Heart right ventricle (tissue), 16 donors: Measurements from ENCODE around the gene FAM219A. TPM values are rescaled to one million over a fixed set of nuclear protein-coding genes. Genes with fewer than 3 reads are reported as not detected.

Experiments
- ATAC-seq, 8 donors: fragments of 200-7000 bp; cut with Tn5 transposase; one replicate each; pipeline ENCODE4 v1.9.1; 2020; ENCODE audit warnings: mild to moderate bottlenecking in 8 of 8, moderate library complexity in 8 of 8, moderate number of reproducible peaks in 1 of 8
- DNase-seq, 2 donors: peaks; one replicate each; pipeline ENCODE4 v3.0.0-alpha.2; 2020
- H3K27ac ChIP-seq, 10 donors: fragments of 200-600 bp; sonication (generic) in 2 of 10; one replicate each; pipeline versions ENCODE4 v1.5.0 to v1.8.0; 2020 to 2022; ENCODE audit warnings: mild to moderate bottlenecking in 3 of 10
- H3K27me3 ChIP-seq, 7 donors: fragments of 200-600 bp; one replicate each; pipeline ENCODE4 v1.8.0; 2021 to 2022; ENCODE audit warnings: mild to moderate bottlenecking in 2 of 7
- H3K36me3 ChIP-seq, 9 donors: fragments of 200-600 bp; sonication (generic) in 1 of 9; one replicate each; pipeline versions ENCODE4 v1.5.0 to v1.8.0; 2020 to 2022; ENCODE audit warnings: mild to moderate bottlenecking in 2 of 9
- H3K4me1 ChIP-seq, 9 donors: fragments of 200-600 bp; sonication (generic) in 1 of 9; one replicate each; pipeline versions ENCODE4 v1.5.0 to v1.8.0; 2020 to 2022; ENCODE audit warnings: mild to moderate bottlenecking in 4 of 9
- H3K4me3 ChIP-seq, 10 donors: fragments of 200-600 bp; sonication (generic) in 2 of 10; one replicate each; pipeline versions ENCODE4 v1.5.0 to v1.8.0; 2020 to 2022; ENCODE audit warnings: mild to moderate bottlenecking in 7 of 10, moderate library complexity in 2 of 10
- H3K9me3 ChIP-seq, 11 donors: fragments of 200-600 bp in 10 of 11; sonication (generic) in 2 of 11; one replicate each; pipeline versions ENCODE4 v1.5.0 to v1.8.0; 2013 to 2022; ENCODE audit warnings: mild to moderate bottlenecking in 2 of 11, control low read depth in 1 of 11, moderate library complexity in 1 of 11
- CTCF ChIP-seq, 9 donors: fragments of 200-600 bp; sonication (generic) in 2 of 9; IDR thresholded peaks; one replicate each; pipeline versions ENCODE4 v1.5.0 to v1.8.0; 2021 to 2022; ENCODE audit warnings: antibody characterized with exemption in 9 of 9, mild to moderate bottlenecking in 5 of 9, moderate library complexity in 1 of 9
- WGBS, 2 donors: extraction: QIAGEN DNeasy Blood & Tissue Kit; methylation state at CpG; one replicate each; pipeline ENCODE4 v1.1.7; 2013; ENCODE audit warnings: inconsistent platforms in 1 of 2; 5-methylcytosine and 5-hydroxymethylcytosine counted together
- intact Hi-C, 10 donors: fragments of 100-400 bp; cut with DNase I; formaldehyde crosslinking; loops; one replicate each; pipeline versions ENCODE4 v1.11.1 to v1.14.2; 2022
- polyA plus RNA-seq, 2 donors: library from polyadenylated mRNA; stranded (reverse); fragments of 200-250 nt; gene quantifications; one replicate each; pipeline ENCODE4 v1.2.3, GENCODE V29; 2013
- total RNA-seq, 10 donors: library from RNA; stranded (reverse); fragmentation: NEBNext Ultra II Directional in 3 of 10; extraction: Animal tissue kit (Norgen Biotek cat#: 25700) in 3 of 10; gene quantifications; one replicate each; pipeline versions ENCODE4 v1.2.1 to v1.2.4, GENCODE V29; 2021 to 2023
- donor health status: Arrhythmogenic right ventricular cardiomyopathy.
- donor health status: ischemic (EF 13 %, LVEDD 7.1; RV severe dilation, severe dysfunction).
- donor health status: healthy with polysubstance abuse.
- donor health status: DM: no; HTN: yes; CAD: no.
- donor health status: DM: no; HTN: no; CAD: no.
- donor health status: ischemic (EF 25% LVEDD 6.9; RV normal size, moderate dysfunction).
- donor health status: ischemic (EF 25% LVEDD 5.7; RV mildly dilated, moderate dysfunction).
- donor health status: healthy.
- donor health status: DM: yes; HTN: yes; CAD: no.
- donor health status: Ischemic cardiomyopathy.
- donor health status: ischemic (EF 35%, LVEDD 5.7; RV mildly dilated, moderate dysfunction).
- donor health status: nonischemic (EF 11% LVEDD 7.7; RV severe dilation, severe dysfunction).
- donor health status: DM: yes; HTN: yes; CAD: no.
- donor health status: PGD.
- donor health status: ischemic (EF 29% LVEDD 5.4; RV normal size, mild dysfunction).
- donor health status: nonischemic (EF 23%, LVEDD 6.1; RV moderate dilation, normal function).

Gene FAM219A
- total and polyA plus RNA-seq, 12 donors = 15.1 to 38.6 (median 25.9) TPM

DNA sequence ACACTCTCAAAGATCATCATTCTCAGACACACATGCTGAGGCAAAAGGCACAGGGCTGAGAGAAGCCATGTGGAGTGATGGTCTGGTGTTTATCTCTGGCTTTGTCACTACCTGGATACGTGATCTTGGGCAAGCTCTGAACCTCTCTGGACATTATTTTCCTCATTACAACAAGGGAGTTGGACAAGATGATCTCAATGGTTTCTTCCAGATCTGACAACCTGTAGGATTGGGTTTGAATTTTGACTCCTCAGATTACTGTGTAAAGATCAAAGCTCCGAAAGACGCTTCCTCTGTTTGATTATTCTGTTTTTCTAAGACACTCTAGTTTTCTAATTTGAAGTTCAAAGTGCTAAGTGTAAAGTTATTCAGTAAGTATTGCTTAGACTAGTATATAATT, 109.0 kb downstream of the FAM219A start:
- Histone ChIP-seq H3K9me3 (no peaks in the 10 kb centered on the region), H3K4me3 (no peak overlapping the region), H3K36me3 (peaks cover 0 to 7% (median 0%) of the 10 kb centered on the region in 9 donors), H3K4me1 (peaks cover 0 to 31% (median 14%) of the 10 kb centered on the region in 9 donors), H3K27me3 (no peaks in the 10 kb centered on the region), H3K27ac (no peak overlapping the region)
- TF ChIP-seq CTCF (IDR thresholded peaks at IDR 0.05) = no peak
- DNase-seq (no peak), ATAC-seq (no peak)
- intact Hi-C loops = loop anchor here in 1 of 10 donors (10.0 kb wide), 1 partner anchor 255 kb away; no protein-coding TSS in a partner anchor
- WGBS, 2 donors = 97 to 98% methylated on average over 3 of the region's 3 CpGs

Other genes starting within 250 kb of the FAM219A start
- gene KIF24, start 129.3 kb downstream of the FAM219A start, total RNA-seq = 1 to 10 TPM in 1 of 10 donors, under 1 TPM in 9; 0.25 to 1.2 (median 0.50) TPM
- under 1 TPM; 0.29 to 0.43 TPM for gene KIF24, start 129.3 kb downstream of the FAM219A start, polyA plus RNA-seq
- 10 to 100 TPM; 14.4 to 24.8 (median 18.4) TPM for gene NUDT2, start 129.0 kb downstream of the FAM219A start, total RNA-seq
- gene NUDT2, start 129.0 kb downstream of the FAM219A start, polyA plus RNA-seq = 10 to 100 TPM; 17.2 to 28.9 TPM
- gene MYORG, start 81.7 kb downstream of the FAM219A start, total RNA-seq = 1 to 10 TPM; 4.9 to 9.1 (median 7.1) TPM
- gene MYORG, start 81.7 kb downstream of the FAM219A start, polyA plus RNA-seq = 1 to 10 TPM; 1.3 to 4.8 TPM
- gene DNAI1, start 235 bp upstream of the FAM219A start, total RNA-seq = under 1 TPM in 2 of 10 donors, not detected in 8; 0.09 to 0.18 TPM
- under 1 TPM in 1 of 2 donors, not detected in 1; 0.28 TPM for gene DNAI1, start 235 bp upstream of the FAM219A start, polyA plus RNA-seq
- gene ENHO, start 64.4 kb upstream of the FAM219A start, total RNA-seq = under 1 TPM in 6 of 10 donors, not detected in 4; 0.32 to 0.64 (median 0.42) TPM
- 1 to 10 TPM in 1 of 2 donors, under 1 TPM in 1; 0.46 to 1.2 TPM for gene ENHO, start 64.4 kb upstream of the FAM219A start, polyA plus RNA-seq
- gene CNTFR, start 131.2 kb upstream of the FAM219A start, total RNA-seq = 1 to 10 TPM in 9 of 10 donors, under 1 TPM in 1; 0.76 to 6.2 (median 2.9) TPM
- gene CNTFR, start 131.2 kb upstream of the FAM219A start, polyA plus RNA-seq = 1 to 10 TPM; 2.9 to 5.0 TPM
- gene RPP25L, start 153.5 kb upstream of the FAM219A start, total RNA-seq = 10 to 100 TPM; 29.2 to 48.5 (median 39.2) TPM
- 10 to 100 TPM; 34.3 to 51.0 TPM for gene RPP25L, start 153.5 kb upstream of the FAM219A start, polyA plus RNA-seq
- gene DCTN3, start 161.9 kb upstream of the FAM219A start, total RNA-seq = 100 to 1,000 TPM; 113 to 143 (median 129) TPM
- 100 to 1,000 TPM in 1 of 2 donors, 10 to 100 TPM in 1; 30.5 to 118 TPM for gene DCTN3, start 161.9 kb upstream of the FAM219A start, polyA plus RNA-seq
- not detected for gene ARID3C, start 170.5 kb upstream of the FAM219A start, total RNA-seq
- gene ARID3C, start 170.5 kb upstream of the FAM219A start, polyA plus RNA-seq = not detected
- gene SIGMAR1, start 179.2 kb upstream of the FAM219A start, total RNA-seq = 10 to 100 TPM; 15.8 to 31.7 (median 22.3) TPM
- 10 to 100 TPM; 23.8 to 54.0 TPM for gene SIGMAR1, start 179.2 kb upstream of the FAM219A start, polyA plus RNA-seq
- 10 to 100 TPM; 34.7 to 65.0 (median 44.2) TPM for gene GALT, start 188.1 kb upstream of the FAM219A start, total RNA-seq
- gene GALT, start 188.1 kb upstream of the FAM219A start, polyA plus RNA-seq = 10 to 100 TPM; 20.8 to 82.2 TPM
- 10 to 100 TPM; 45.2 to 53.7 (median 48.1) TPM for gene IL11RA, start 193.6 kb upstream of the FAM219A start, total RNA-seq
- 10 to 100 TPM; 26.9 to 30.0 TPM for gene IL11RA, start 193.6 kb upstream of the FAM219A start, polyA plus RNA-seq
- gene CCL27, start 204.1 kb upstream of the FAM219A start, total RNA-seq = under 1 TPM in 1 of 10 donors, not detected in 9; 0.44 TPM
- under 1 TPM in 1 of 2 donors, not detected in 1; 0.45 TPM for gene CCL27, start 204.1 kb upstream of the FAM219A start, polyA plus RNA-seq
- gene CCL19, start 232.7 kb upstream of the FAM219A start, total RNA-seq = 10 to 100 TPM in 1 of 10 donors, 1 to 10 TPM in 1, under 1 TPM in 3, not detected in 5; 0.47 to 19.9 (median 0.87) TPM
- 1 to 10 TPM; 1.6 to 4.9 TPM for gene CCL19, start 232.7 kb upstream of the FAM219A start, polyA plus RNA-seq